ENCODE measurements around the gene GRIPAP1. TPM values are rescaled to one million over a fixed set of nuclear protein-coding genes. Genes with fewer than 3 reads are reported as not detected.

Gene GRIPAP1, protein sequence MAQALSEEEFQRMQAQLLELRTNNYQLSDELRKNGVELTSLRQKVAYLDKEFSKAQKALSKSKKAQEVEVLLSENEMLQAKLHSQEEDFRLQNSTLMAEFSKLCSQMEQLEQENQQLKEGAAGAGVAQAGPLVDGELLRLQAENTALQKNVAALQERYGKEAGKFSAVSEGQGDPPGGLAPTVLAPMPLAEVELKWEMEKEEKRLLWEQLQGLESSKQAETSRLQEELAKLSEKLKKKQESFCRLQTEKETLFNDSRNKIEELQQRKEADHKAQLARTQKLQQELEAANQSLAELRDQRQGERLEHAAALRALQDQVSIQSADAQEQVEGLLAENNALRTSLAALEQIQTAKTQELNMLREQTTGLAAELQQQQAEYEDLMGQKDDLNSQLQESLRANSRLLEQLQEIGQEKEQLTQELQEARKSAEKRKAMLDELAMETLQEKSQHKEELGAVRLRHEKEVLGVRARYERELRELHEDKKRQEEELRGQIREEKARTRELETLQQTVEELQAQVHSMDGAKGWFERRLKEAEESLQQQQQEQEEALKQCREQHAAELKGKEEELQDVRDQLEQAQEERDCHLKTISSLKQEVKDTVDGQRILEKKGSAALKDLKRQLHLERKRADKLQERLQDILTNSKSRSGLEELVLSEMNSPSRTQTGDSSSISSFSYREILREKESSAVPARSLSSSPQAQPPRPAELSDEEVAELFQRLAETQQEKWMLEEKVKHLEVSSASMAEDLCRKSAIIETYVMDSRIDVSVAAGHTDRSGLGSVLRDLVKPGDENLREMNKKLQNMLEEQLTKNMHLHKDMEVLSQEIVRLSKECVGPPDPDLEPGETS
- total RNA-seq (2014; rRNA removed; shearing (Covaris generic)): 31.6 and 33.1 TPM in 2 replicates
- polyA plus RNA-seq (2014; cell fraction: nucleus; rRNA removed): 78.7 and 80.9 TPM in 2 replicates

DNA sequence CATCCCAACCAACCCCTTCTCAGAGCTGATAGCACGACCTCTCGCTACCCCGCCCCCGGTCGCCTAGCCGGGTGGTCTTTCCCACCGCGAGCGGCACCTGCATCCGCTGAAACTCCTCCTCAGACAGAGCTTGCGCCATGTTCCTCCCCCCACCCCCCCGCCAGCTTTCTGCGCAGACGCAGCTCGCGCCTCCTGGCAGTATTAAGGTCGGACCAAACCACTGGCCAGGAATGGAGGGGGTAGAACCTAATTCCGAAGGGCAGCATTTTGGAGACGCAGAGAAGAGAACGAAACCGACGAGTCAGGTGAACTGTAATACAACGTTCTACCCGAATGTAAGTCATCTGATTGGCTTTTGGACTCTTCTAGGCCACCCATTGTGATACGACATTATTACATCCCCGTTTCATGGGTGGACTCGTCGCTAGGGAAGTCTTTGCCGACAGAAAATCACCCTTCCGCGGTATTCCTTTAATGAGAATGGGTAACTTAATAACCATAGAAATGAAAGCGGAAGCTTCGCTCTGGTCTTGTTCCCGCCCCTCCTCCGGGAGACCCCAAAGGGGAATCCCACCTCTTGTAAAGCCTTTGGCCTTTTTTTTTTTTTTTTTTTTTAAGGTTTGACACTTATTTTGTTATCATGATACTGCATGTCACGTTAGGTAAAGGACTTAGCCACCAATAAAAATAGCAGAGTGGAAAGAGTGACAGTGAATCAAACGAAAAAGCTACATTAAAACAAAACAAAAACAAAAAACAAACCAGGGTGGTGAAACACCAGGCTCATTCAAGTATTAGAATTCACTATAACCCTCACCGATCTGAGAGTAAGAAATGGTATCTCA, at the start of gene GRIPAP1:
Gene GRIPAP1, minus strand, starts transcription at position 174 of the 845 bp plus-strand sequence. Its CDS starts 35 bp downstream, at position 139.
- peak; percentile 89 for DNase-seq (ENCODE audit: extremely low read depth, low read depth)

DNA sequence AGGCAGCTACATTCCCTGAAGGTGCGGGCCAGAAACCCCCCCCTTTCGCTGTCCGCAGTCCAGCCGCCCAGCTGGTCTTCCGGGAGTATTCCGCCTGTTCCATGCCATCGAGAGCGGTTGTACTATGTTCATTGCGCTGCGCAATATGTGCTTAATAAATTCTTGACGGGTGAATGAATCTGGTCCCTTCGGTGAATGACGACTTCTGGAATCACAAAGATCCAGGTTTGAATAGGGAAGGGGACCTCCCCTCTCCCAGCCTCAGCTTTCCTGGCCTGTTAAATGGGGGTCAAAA, 41.9 kb upstream of the GRIPAP1 start:
- DNase-seq (ENCODE audit: extremely low read depth, low read depth): no peak

DNA sequence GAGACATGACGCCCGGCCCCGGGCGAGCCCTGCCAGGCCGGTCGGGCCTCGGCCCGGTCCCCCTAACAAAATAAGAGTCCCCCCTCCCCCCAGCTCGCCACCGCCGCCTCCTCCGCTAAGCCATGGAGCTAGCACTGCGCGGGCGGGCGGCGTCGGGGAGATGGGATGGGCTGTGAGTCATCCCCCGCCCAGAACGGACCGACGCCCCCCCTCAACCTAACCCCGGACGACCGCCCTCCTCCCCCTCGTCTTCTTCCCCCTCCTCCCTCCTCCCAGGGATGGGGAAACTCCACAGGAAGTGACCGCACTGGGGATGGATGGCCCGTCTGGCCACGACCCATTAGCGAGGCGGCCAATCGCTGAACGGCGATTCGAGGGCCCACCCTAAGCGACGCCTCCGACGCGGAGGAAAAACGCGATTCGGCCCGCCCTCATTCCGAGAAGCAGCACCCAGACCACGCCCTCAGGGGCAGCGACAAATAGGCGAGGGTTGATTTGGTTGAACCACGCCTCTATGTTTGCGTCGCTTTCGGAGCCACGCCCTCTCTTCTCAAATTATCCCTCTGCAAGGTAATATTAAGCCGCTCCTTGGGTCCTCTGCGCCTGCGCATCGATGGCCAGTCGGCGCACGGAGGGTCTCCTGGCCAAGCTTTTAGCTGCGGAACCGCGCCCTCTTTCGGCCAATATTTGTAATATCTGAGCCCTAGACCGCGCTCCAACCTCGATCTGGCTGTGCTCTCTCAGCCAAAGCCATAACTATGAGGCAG, 41.3 kb upstream of the GRIPAP1 start, which contains the start of gene TFE3:
Gene TFE3, minus strand, starts transcription at position 138 of the 767 bp plus-strand sequence. Its CDS starts 131 bp downstream, at position 7.
- peak; percentile 99 for DNase-seq (ENCODE audit: extremely low read depth, low read depth)

DNA sequence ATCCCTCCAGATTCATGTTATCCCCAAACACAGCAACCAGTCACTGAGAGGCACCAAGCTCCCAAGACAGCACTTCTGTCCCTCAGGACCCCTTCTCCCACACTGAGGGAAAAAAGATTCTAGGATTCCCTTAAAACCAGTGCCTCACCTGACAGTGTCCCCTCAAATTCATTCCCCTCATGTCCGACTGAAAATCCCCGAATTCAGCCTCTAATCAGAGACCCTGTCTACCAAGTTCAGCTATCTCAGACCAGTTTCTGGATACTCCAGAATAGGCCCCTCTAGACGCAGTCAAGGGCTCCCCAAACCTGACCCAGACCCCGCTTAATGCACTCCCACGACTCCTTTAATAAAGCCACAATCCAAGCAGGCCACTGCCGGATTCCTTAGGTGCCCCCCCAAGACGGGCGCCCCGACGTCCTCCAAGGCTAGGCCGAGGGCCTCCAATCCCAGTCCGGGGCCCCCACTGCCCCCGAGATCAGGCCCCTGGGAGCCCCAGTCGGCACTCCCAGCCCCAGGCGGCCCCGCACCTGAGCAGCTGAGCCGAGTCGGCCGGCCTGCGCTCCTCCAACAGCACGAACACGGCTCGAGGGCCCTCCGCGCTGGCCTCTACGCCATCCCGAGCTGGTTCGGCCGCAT, 40.6 kb upstream of the GRIPAP1 start:
- no peak for DNase-seq (ENCODE audit: extremely low read depth, low read depth)

DNA sequence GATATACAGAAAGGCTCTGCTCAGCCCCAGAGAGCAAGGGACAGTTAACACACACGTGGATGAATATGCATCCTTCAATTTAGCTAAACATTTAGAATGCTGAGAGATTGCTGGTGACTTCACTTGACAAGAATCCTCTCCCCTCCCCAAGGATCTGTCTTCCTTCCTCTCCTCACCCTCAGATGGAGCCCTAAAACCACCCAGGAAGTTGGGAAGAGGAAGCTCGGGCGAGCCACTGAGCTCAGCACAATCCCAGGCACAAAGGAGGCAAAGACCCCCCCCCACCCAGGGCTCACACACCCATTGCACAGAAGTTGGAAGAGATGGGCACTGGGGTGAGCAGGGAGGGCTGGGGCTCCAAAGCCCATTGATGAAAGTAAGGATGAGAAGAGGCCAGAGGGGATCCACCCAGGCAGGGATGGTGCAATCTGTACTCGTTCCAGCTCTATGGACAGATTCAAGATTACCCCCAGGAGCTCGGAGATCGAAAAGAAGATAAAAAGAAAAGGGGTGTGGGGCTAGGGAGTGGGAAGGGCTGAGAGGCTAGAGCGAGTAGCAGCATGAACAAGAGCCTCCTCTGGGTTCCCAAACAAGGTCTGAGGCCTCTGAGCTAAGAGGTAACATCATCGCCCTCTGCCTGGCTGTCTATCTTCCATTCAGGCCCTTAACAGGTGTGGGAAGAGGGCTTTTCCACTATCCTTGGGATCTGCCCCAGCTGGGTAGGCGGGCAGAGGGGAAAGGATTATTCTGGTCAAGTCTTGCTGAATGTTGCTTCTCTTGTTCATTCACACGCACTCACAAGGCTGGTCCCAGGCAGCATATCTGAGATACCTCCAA, 39.9 kb upstream of the GRIPAP1 start:
- peak; percentile 38 for DNase-seq (ENCODE audit: extremely low read depth, low read depth)

DNA sequence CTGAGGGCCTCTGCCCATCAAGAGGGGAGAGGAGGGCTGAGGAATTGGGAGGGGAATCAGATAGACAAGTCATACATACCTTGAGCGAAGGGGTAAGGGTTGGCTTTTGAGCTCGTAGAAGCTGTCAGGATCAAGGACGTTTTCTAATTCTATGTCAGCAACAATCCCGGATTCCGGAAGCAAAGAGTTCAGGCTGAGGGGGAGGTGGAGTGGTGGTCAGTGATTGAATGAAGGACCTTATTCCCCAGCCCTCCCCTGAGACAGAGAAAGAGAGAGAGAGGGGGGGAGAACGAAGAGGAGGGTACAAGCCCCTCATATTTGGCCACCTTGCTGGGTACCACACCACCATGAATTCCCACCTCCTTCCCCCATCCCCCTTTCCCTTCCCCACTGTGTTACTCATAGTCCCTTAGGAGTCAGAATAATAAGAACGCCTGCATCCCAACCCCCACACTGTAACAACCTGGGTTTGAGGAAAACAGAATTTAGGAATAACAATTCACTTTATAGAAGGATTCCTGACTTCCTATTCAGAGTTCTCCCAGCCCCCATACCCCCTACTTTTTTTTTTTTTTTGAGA, 38.4 kb upstream of the GRIPAP1 start:
- peak; percentile 13 for DNase-seq (ENCODE audit: extremely low read depth, low read depth)

DNA sequence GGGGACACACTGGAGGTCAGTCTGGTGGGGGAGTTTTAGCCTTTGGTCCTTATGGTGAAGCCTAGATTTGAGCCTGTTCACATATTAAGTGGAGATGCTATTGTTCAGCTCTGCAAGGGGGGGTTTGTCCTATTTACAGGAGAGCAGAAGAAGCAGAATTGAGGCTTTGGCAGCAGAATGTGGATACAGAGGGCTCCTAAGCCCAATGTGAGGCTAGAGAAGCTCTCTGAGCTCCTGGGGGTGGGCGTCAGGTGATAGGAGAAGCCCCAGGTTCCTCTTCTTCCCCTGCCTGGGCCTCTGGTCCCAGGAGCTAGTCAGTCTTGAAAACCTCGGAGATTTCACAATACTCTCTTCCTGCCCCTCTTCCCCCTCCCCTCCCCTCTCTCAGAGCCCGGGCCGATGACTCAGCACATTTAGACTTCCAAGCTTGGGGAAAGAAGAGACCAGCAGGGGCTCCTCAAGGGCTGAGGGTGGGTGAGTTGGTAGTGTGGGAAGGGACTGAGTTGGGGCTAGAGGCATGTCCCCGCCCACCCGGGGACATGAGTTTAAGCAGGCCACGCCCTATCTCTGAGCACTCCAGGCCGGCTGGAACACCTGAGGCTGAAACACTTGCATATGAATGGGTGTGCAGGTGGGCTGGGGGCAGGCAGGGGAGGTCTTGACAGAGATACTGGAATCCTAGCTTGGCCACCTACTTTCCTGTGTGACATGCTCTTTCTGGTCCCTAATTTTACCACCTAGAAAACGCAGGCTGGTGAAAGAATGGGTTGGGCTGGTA, 37.7 kb upstream of the GRIPAP1 start:
- peak; percentile 96 for DNase-seq (ENCODE audit: extremely low read depth, low read depth)

DNA sequence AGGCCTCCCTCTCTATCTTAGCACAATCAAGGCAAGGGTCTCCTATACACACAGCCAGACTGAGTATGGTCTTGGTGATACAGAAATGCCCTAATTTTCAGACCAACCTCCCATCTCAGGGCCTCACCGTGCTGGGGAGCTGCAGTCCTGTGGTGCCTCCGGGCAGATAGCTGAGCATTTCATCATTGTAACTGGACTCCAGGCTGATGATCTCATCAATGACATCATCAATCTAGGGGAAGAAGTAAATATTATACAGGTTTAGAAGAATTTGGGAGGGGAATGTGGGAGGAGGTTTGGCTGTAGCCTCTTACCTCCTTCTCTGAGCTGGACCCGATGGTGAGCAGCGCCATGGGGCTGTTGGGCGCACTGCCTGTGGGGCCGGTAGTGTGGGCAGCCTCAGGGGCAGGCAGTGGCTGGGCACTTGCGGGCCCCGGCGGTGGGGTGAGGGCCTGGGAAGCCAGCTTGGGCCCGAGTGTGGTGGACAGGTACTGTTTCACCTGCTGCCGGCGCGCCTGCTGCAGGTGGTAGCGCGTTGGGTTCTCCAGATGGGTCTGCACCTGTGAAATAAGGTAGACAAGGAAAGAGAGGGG, 35.9 kb upstream of the GRIPAP1 start:
- no peak for DNase-seq (ENCODE audit: extremely low read depth, low read depth)

DNA sequence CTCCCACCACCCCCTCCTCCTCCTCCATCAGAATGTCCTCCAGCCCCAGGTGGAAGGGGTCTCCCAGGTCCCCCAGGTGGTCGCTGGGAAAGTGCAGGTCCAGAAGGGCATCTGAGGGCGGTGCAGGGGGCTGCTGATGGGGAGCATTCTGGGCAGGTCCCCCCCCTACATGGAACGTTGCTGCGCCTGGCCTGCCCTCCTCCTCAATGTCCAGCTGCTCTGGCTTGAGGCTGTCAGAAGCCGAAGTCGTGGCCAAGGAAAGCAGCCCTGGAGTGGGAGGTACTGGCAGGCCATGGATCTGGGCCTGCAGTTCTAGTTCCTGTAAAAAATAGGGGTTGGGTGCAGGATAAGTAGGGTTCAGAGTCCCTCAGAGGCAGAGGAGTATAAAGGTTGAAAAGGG, 28.2 kb upstream of the GRIPAP1 start:
- DNase-seq (ENCODE audit: extremely low read depth, low read depth): no peak

DNA sequence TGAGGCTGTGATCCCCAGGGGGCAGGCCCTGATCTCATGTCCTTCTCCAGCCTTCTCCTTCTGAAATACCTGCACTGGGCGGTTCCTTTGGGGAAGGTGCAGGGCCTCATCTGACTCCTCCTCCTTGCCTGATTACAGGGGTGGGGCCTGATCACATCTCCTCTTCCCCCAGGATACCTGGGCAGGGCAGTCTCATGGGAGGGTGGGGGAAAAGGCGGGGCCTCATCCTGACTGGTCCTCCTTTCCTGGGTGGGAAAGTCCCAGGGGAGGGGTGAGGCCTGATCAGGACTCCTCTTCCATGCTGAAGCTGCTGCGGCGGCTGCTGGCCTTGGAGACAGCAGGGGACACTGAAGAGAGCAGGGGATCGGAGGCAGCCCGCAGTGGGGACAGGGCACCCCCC, 27.8 kb upstream of the GRIPAP1 start:
- DNase-seq (ENCODE audit: extremely low read depth, low read depth): no peak

DNA sequence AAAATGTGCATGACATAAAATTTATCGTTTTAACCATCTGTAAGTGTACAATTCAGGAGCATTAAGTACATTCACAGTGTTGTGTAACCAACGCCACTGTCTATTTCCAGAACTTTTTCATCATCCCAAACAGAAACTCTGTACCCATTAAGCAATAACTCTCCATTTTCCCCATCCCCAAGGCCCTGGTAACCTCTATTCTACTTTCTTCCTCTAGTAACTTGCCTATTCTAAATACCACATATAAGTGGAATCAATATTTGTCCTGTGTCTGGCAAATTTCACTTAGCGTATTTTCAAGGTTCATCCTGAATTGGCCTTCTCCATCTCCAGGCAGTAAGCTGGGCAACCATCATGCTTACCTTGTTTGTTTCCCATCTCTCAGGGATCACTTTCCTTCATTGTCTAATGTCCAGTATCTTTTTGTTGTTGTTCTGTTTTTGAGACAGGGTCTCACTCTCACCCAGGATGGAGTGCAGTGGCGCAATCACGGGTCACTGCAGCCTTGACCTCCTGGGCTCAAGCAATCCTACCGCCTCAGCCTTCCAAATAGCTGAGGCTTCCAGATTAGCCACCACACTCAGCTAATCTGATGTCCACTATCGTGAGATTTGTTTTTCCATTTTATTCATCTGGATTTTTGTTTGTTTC, 17.7 kb upstream of the GRIPAP1 start:
- no peak for DNase-seq (ENCODE audit: extremely low read depth, low read depth)

DNA sequence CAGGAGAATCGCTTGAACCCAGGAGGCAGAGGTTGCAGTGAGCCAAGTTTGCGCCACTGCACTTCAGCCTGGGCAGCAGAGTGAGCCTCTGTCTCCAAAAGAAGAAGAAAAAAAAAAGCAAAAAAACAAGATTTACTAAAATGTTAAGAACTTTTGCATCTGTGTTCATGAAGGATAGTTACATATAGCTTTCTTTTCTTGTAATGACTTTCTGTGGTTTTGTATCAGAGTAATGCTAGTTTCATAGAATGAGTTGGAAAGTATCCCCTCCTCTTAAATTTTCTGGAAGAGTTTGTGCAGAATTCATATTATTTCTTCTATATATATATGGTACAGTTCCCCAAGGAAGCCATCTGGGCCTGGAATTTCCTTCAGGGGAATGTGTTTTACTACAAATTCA, 17.0 kb upstream of the GRIPAP1 start:
- DNase-seq (ENCODE audit: extremely low read depth, low read depth): no peak

DNA sequence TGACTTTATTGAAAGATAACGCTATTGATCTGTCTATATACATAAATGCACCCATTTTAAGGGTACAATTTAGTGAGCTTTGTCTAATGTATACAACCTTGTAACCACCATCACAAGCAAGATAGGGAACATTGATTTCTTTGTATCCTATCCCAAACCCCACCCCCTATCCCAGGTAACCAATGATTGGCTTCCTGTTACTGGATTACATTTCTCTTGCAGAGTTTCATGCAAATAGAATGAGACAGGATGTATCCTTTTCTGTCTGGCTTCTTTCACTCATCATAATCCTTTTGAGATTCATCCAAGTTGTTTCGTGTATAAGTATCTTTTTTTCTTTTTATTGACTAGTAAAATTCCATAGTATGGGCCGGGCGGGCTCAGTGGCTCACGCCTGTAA, 1.6 kb upstream of the GRIPAP1 start:
- DNase-seq (ENCODE audit: extremely low read depth, low read depth): no peak

DNA sequence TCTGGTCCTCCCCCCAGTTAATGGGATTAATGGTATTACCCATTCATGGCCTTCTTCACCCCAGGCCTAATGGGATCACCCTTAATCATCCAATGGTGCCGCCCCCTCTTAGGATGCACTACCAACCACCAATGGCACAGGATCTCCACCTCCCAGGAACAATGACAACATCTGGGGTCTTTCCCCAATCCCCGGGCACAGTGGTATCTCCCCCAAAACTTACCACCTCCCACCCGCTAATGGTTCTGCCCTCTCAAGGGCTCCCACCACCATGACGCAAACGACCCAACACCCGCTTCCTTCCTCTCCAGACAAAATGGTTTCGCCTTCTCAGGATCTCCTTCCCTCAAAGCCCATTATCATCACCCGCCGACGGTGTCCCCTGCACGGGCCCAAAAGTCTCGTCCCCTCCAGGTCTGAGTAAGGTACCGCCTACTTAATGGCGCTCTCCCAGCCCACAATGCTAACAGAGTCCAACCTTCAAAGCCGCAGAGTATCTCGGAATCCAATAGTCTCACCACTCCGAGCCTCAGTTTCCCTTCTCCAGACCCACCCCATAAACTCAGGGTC, 458 bp downstream of the GRIPAP1 start:
- DNase-seq (ENCODE audit: extremely low read depth, low read depth): no peak

DNA sequence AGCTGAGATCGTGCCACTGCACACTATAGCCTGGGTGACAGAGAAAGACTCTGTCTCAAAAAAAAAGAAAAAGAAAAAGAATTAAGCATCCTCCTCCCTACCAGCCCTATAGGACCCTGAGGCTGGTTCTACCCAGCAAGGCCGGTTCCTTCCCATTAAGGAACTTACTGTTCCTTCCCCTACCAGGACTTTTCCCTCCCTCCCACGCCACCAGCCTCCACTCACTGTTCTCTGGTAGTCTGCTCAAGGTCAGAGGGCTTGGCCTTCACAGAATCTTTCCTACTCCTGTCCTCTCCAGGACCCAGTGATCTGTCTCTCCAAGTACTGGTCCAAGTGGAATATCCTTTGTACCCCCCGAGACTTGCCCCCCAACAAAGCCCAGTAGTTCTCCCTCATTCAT, 1.4 kb downstream of the GRIPAP1 start:
- no peak for DNase-seq (ENCODE audit: extremely low read depth, low read depth)

DNA sequence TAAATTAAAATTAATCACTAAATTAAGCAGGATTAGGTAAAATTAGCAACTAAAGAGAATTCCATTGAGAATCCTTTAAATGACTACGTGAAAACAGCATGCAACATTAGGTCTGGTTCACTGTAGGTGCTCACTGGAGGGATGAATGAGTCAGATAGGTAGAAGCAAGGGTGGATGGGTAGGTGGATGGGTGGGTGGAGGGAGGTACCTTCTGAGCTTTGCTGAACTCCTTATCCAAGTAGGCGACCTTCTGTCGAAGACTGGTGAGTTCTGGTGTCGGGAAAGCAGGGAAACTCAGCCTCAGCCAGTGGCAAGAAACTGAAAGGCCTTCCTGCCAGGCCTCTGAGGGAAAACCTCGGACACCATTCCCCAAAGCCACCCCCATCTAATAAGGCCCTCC, 3.0 kb downstream of the GRIPAP1 start:
- no peak for DNase-seq (ENCODE audit: extremely low read depth, low read depth)

Measured in NCI-H460 (cell line).